CD14-positive monocyte (primary cell): ENCODE results near the gene BAHCC1. TPM values are rescaled to one million over a fixed set of nuclear protein-coding genes. Genes with fewer than 3 reads are reported as not detected.

Source experiments
- DNase-seq, 3 donors: peaks; one replicate each; pipeline ENCODE4 v3.0.0-alpha.2; 2011 to 2022
- H2AFZ ChIP-seq: 2 replicates; pipeline ENCODE4 v1.6.0; 2012; ENCODE audit warnings: mild to moderate bottlenecking, low read depth, low read length, inconsistent platforms; ENCODE audit not compliant: insufficient read depth, poor library complexity, severe bottlenecking
- H3K27ac ChIP-seq, 2 donors: 1 replicate in 1 of 2; 2 replicates in 1 of 2; pipeline ENCODE4 v1.5.1; 2012 to 2013; ENCODE audit warnings: low read length in 2 of 2, control low read depth in 1 of 2, inconsistent platforms in 1 of 2, low read depth in 1 of 2, mild to moderate bottlenecking in 1 of 2
- H3K27me3 ChIP-seq, 2 donors: one replicate each; pipeline versions ENCODE4 v1.6.0 to v1.6.1; 2011 to 2013; ENCODE audit warnings: low read length in 2 of 2; ENCODE audit not compliant: control insufficient read depth in 2 of 2, insufficient read depth in 2 of 2
- H3K36me3 ChIP-seq, 2 donors: replicated peaks in 1 of 2; 1 replicate in 1 of 2; 2 replicates in 1 of 2; pipeline versions ENCODE4 v1.5.1 to v1.6.1; 2012 to 2013; ENCODE audit warnings: low read length in 2 of 2, control low read depth in 1 of 2, inconsistent platforms in 1 of 2, mild to moderate bottlenecking in 1 of 2; ENCODE audit not compliant: insufficient read depth in 2 of 2, control insufficient read depth in 1 of 2
- H3K4me1 ChIP-seq, 2 donors: 1 replicate in 1 of 2; 2 replicates in 1 of 2; pipeline versions ENCODE4 v1.5.1 to v1.6.1; 2012 to 2013; ENCODE audit warnings: low read length in 2 of 2, control low read depth in 1 of 2, inconsistent platforms in 1 of 2, mild to moderate bottlenecking in 1 of 2, moderate library complexity in 1 of 2; ENCODE audit not compliant: insufficient read depth in 2 of 2, control insufficient read depth in 1 of 2
- H3K4me2 ChIP-seq: replicated peaks from 2 replicates; pipeline ENCODE3; 2012; ENCODE audit warnings: low read length, moderate library complexity, mild to moderate bottlenecking; ENCODE audit not compliant: poor library complexity, severe bottlenecking; ENCODE audit errors: extremely low read depth
- H3K4me3 ChIP-seq, 3 experiments: fragments of 200-600 bp in 1 of 3; sonication (generic) in 1 of 3; replicated peaks in 1 of 3; 1 replicate in 2 of 3; 2 replicates in 1 of 3; pipeline ENCODE4 v1.5.1; 2011 to 2013; ENCODE audit warnings: low read length in 3 of 3, mild to moderate bottlenecking in 3 of 3, control low read depth in 2 of 3, low read depth in 2 of 3, inconsistent platforms in 1 of 3, moderate library complexity in 1 of 3
- H3K79me2 ChIP-seq: 2 replicates; pipeline ENCODE4 v1.6.0; 2012; ENCODE audit warnings: mild to moderate bottlenecking, control low read depth, inconsistent platforms, low read length, moderate library complexity; ENCODE audit not compliant: insufficient read depth
- H3K9ac ChIP-seq: 2 replicates; pipeline ENCODE4 v1.6.0; 2017; ENCODE audit warnings: low read length, mild to moderate bottlenecking; ENCODE audit not compliant: insufficient read depth, poor library complexity, severe bottlenecking
- H3K9me3 ChIP-seq, 2 donors: replicated peaks in 1 of 2; 1 replicate in 1 of 2; 2 replicates in 1 of 2; pipeline versions ENCODE4 v1.5.1 to v1.6.1; 2012 to 2013; ENCODE audit warnings: low read length in 2 of 2, control low read depth in 1 of 2; ENCODE audit not compliant: control insufficient read depth in 1 of 2, insufficient read depth in 1 of 2
- H4K20me1 ChIP-seq: 2 replicates; pipeline ENCODE4 v1.6.0; 2012; ENCODE audit warnings: mild to moderate bottlenecking, low read length, control low read depth, moderate library complexity; ENCODE audit not compliant: insufficient read depth
- H3K27ac Mint-ChIP-seq, 7 donors: one replicate each; pipeline ENCODE4 v1.8.0; 2020; ENCODE audit warnings: mild to moderate bottlenecking in 7 of 7, mixed read lengths in 7 of 7, moderate library complexity in 6 of 7, inconsistent platforms in 2 of 7
- H3K27me3 Mint-ChIP-seq, 3 donors: one replicate each; pipeline ENCODE4 v1.8.0; 2021 to 2022; ENCODE audit warnings: low read depth in 3 of 3, mild to moderate bottlenecking in 3 of 3, mixed read lengths in 3 of 3, moderate library complexity in 3 of 3, inconsistent platforms in 1 of 3
- H3K36me3 Mint-ChIP-seq, 2 donors: one replicate each; pipeline ENCODE4 v1.8.0; 2020; ENCODE audit warnings: mixed read lengths in 2 of 2, inconsistent platforms in 1 of 2, mild to moderate bottlenecking in 1 of 2
- H3K4me1 Mint-ChIP-seq: one replicate; pipeline ENCODE4 v1.8.0; 2020; ENCODE audit warnings: mild to moderate bottlenecking, mixed read lengths
- H3K4me3 Mint-ChIP-seq, 2 donors: one replicate each; pipeline ENCODE4 v1.8.0; 2020; ENCODE audit warnings: mild to moderate bottlenecking in 2 of 2, mixed read lengths in 2 of 2, moderate library complexity in 1 of 2
- H3K9me3 Mint-ChIP-seq, 7 donors: one replicate each; pipeline ENCODE4 v1.8.0; 2020 to 2022; ENCODE audit warnings: mixed read lengths in 7 of 7, mild to moderate bottlenecking in 6 of 7, moderate library complexity in 6 of 7, inconsistent platforms in 2 of 7
- CTCF ChIP-seq: fragments of 200-600 bp; IDR thresholded peaks from one replicate; pipeline ENCODE4 v1.8.0; 2022; ENCODE audit warnings: antibody characterized with exemption, mild to moderate bottlenecking
- WGBS: methylation state at CpG from one replicate; pipeline ENCODE4 v1.1.5; 2013; ENCODE audit warnings: missing lambda C conversion rate; ENCODE audit not compliant: insufficient coverage; 5-methylcytosine and 5-hydroxymethylcytosine counted together
- intact Hi-C, 2 donors: fragments of 100-400 bp; cut with micrococcal nuclease; formaldehyde crosslinking; loops; one replicate each; pipeline versions ENCODE4 v1.15.0 to v1.15.1; 2023
- polyA plus RNA-seq, 3 donors: library from polyadenylated mRNA; depleted of rRNA in 1 of 3; unstranded in 2 of 3; stranded (reverse) in 1 of 3; fragments of 300-500 nt in 2 of 3; fragments of >200 nt in 1 of 3; fragmentation: Illumina TruSeq in 2 of 3; gene quantifications; 1 replicate in 2 of 3; 2 replicates in 1 of 3; pipeline ENCODE4 v1.2.3, GENCODE V29; 2012 to 2021

BAHCC1 gene
- polyA plus RNA-seq, 3 donors, result 0.11 to 8.8 (median 0.27) TPM

- peak overlapping the region in 1 of 2 donors; percentile 46 for H3K4me3 Mint-ChIP-seq
- WGBS, result 31% methylated on average over 42 of the region's 43 CpGs
- peaks cover 23 to 26% of the 10 kb centered on the region in 2 donors for H3K4me1 ChIP-seq
Measured at GRCh38 chr17:81460856-81461460, 65.7 kb downstream of the BAHCC1 start.

More at GRCh38 chr17:81460856-81461460, 65.7 kb downstream of the BAHCC1 start:
- Mint-ChIP-seq H3K27me3 (no peaks in the 10 kb centered on the region), H3K36me3 (peaks cover 7 to 27% of the 10 kb centered on the region in 2 donors), H3K27ac (no peak overlapping the region), H3K4me1 (peaks cover 16% of the 10 kb centered on the region), H3K9me3 (no peaks in the 10 kb centered on the region)
- H3K36me3 ChIP-seq, result peaks cover 0 to 9% of the 10 kb centered on the region in 2 donors
- H3K27me3 ChIP-seq, result no peaks in the 10 kb centered on the region
- intact Hi-C loops, result no loop called here
- H3K4me2 ChIP-seq, result peak overlapping the region; percentile 63
- H3K4me3 ChIP-seq, result peak overlapping the region in 2 of 3 experiments; percentile 12 to 43
- no peaks in the 10 kb centered on the region for H3K79me2 ChIP-seq
- no peak overlapping the region for H3K27ac ChIP-seq
- H2AFZ ChIP-seq, result peak overlapping the region; percentile 69
- no peak overlapping the region for H3K9ac ChIP-seq
- DNase-seq, result peak; percentile 70 to 77 (median 73)
- H4K20me1 ChIP-seq, result no peaks in the 10 kb centered on the region
- no peaks in the 10 kb centered on the region for H3K9me3 ChIP-seq
- no peak for TF ChIP-seq CTCF
